GM18520 (cell line): ENCODE data around the gene TBC1D10A.

ENCODE experiments used
- ATAC-seq: cut with Tn5 transposase; IDR thresholded peaks from one replicate; pipeline ENCODE4 v1.9.1; 2021; ENCODE audit not compliant: unreplicated experiment

Gene TBC1D10A

GRCh38 chr22:30248484-30248883, 78.3 kb downstream of the TBC1D10A start:
- ATAC-seq, result no peak

- ATAC-seq, result no peak
These were observed 78.8 kb downstream of the TBC1D10A start for GRCh38 chr22:30247974-30248373.

GRCh38 chr22:30247561-30247960, 79.2 kb downstream of the TBC1D10A start:
- ATAC-seq, result no peak

GRCh38 chr22:30246814-30247376, 79.8 kb downstream of the TBC1D10A start:
- ATAC-seq, result no peak

- no peak for ATAC-seq
These were observed 80.5 kb downstream of the TBC1D10A start, which contains the start of gene LIF for GRCh38 chr22:30245985-30246813. Gene LIF, minus strand, starts transcription at chr22:30246759. Its CDS starts 64 bp downstream, at chr22:30246695.

GRCh38 chr22:30245181-30245984, 81.4 kb downstream of the TBC1D10A start:
- ATAC-seq, result no peak

GRCh38 chr22:30244641-30245040, 82.1 kb downstream of the TBC1D10A start:
- no peak for ATAC-seq

- ATAC-seq, result no peak
These were observed 82.7 kb downstream of the TBC1D10A start for GRCh38 chr22:30244066-30244465.

- ATAC-seq, result no peak
These were observed 83.1 kb downstream of the TBC1D10A start for GRCh38 chr22:30243661-30244060.
